GM21360 (cell line): Measurements from ENCODE around the gene PRAC2.
"Not testable (repeated sequence)": the region's sequence is repeated elsewhere in the genome, so short reads cannot be mapped to it uniquely, and the experiment has no call there.

Experiments used
- ATAC-seq: cut with Tn5 transposase; IDR thresholded peaks from one replicate; pipeline ENCODE4 v1.9.1; 2021; ENCODE audit warnings: mild to moderate bottlenecking, moderate library complexity; ENCODE audit not compliant: unreplicated experiment

Gene PRAC2

DNA sequence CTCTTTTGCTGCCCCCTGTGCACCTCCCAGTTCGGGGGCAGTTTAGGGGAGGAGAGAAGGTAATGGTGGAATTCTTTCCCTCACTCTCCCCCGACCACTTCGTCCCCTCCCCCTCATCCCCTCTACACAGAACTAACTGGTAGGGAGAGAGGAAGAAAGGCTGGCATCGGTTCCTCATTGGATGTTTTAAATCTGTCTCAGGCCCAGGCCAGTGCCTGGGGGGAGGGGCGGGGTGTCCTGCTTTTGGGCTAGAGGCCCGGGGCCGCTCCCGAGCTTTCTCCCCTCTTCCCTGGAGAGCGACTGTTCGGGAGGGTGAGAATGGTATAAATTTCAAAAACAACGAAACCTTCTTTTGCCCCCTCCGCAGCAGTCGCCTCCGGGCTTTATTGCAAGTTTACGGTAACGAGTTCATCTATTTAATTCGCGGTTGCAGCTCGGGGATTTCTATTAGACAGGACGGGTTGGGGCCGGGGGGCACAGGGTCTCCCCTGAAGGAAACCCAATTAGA lies at the start of gene PRAC2:
Gene PRAC2 (plus strand): TSS at position 271 of the 508 bp plus-strand sequence. CDS start 1,226 bp downstream, outside the sequence.
- ATAC-seq = no peak

DNA sequence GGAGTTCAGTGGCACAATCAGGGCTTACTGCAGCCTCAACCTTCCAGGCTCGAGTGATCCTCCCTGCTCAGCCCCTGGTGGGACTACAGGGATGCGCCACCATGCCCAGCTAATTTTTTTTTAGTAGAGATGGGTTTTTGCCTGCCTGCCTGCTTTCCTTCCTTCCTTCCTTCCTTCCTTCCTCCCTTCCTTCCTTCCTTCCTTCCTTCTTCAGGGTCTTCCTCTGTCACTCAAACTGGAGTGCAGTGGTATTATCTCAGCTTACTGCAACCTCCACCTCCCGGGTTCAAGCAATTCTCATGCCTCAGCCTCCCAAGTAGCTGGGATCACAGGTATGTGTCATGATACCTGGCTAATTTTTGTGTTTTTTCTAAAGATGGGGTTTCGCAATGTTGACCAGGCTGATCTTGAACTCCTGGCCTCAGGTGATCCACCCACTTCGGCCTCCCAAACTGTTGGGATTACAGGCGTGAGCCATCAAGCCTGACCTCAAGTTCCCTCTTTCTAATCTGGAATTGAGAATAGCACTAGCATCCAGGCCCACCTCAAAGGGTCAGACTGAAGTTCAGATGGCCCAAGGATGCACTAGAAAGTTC lies 45.9 kb upstream of the PRAC2 start:
- no peak for ATAC-seq

DNA sequence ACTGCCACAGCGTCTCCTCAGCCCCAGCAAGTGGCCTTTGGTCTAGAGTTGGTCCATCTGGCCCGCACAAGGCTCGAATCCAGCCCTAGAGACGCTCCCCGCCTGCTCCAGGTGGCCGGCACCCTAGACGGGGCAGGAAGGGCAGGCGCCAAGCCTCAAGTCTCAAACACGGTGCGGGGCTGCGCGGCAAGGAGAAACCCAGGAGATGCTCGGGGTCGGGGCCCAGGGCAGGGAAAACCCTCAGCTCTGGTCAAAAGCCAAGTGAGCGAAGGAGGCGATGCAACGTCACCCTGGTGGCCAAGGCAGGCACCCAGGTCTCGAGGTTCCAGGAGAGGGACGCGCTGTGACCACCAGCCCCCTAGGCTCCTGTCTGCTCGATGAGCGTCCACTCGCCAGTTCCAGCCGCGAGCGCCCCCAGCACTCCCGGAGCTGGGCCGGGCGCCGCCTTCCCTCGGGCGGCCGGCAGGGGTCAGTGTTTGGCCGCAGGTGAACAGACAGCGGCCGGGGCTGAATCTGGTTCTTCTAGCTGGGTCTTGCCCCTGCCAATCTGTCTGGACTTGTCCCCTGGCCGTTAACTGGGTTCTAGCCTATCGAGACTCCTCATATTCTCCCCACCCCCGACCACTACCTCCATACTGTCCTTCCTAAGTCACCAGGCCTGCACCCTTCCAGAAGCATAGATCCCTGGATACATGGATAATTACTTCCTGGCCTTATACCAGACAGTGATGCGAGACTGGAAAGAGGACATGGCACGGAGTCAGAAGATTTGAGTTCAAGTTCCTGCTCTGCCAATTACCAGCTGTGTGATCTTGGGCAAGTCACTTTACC lies 44.6 kb upstream of the PRAC2 start:
- no peak for ATAC-seq

GRCh38 chr17:48679385-48680096 lies 43.4 kb upstream of the PRAC2 start:
- no peak for ATAC-seq

DNA sequence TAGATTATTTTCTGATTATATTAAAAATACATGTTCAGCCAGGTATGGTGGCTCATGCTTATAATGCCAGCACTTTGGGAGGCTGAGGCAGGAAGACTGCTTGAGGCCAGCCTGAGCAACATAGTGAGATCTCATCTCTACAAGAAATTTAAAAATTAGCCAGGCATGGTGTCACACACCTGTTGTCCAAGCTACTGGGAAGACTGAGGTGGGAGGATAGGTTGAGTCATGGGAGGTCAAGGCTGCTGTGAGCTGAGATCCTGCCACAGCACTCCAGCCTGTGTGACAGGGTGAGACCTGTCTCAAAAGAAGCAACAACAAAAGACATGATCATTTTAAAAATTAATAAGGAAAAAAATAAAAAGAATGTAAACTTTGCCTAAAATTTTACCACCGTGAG lies 41.4 kb upstream of the PRAC2 start:
- no peak for ATAC-seq

- no peak for ATAC-seq
These were observed 32.3 kb upstream of the PRAC2 start for GRCh38 chr17:48690655-48691054.

GRCh38 chr17:48692049-48692448 lies 30.9 kb upstream of the PRAC2 start:
- no peak for ATAC-seq

DNA sequence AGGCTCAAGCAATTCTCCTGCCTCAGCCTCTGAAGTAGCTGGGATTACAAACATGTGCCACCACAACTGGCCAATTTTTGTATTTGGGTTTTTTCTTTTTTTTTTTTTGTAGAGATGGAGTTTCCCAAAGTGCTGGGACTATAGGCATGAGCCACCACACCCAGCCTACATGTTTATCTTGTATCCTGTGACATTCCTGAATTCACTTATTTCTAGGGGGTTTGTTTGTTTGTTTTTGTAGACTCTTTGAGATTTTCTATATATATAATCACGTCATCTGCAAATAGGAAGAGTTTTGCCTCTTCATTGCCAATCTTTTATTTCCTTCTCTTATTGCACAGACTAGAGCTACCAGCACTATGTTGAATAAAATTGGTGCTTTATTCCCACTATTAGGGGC lies 29.8 kb upstream of the PRAC2 start:
- ATAC-seq = no peak

DNA sequence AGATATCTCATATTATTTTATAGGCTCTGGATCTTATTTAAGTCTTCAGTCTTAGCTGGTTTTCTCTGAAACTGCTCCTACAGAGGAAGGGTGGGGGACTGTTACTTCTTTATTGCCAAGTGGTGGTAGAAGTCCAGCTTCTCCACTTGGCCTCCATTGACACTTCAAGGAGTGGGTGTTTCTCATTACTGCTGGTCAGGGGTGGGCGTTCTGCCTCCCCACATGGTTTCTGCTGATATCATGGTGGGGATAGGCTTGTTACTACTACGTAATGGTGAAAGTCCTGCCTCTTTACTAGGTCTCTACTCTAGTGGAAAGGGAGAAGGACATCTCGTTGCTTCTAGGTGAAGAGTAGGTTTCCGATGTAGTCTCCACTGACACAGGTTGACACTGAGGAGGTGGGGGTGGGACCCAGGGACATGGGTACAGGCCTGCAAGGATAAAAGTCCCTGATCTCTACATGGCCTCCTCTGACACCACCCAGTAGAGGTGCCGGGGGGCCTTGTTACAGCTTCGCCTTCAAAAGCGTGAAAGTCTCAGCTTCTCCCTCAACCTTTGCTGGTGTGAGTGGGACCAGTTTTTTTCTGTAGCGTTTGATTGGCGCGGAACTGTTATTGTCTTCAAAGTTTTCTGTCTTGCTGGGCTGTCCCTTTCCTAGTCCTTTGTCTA lies 21.0 kb upstream of the PRAC2 start:
- no peak for ATAC-seq

DNA sequence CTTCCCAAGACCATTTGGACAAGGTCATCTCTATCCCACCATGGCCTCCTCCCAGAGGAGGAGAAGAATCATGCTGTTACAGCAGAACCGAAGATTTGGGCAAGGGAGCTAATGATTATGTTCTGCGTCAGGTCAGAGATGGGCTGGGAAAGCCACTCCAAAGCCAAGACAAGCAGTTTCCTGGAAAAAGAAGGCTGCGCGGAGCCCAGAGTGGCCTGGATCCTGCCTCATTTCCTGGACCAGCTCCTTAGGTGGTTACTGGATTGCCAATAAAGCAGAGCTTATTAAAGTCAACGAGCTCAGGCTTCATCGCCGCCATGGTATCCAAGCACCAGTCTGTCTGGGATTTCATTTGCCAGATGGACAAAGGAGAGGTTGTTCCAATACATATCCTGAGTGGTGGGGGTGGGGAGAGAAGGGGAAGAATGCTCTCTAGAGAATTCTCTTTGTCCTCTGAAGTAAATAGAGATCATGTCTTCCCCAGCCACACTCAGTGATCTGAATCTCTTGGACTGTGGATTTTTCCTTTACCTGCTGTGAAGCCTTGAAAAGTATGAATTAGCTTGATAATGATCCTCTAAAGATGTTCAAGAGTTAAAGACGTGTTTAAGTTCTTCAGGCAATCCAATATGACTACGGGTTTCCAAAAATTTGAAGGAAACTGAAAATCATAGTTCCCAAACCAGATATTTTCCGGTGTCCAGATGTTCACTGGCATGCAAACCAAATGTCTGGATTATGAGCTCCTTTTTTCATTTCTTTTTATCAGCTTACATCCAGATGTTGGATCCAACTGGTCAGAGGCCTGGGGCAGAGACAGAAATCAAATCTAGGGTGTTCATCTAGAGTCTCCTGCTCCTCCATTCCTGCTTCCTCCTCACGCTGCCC lies 18.4 kb upstream of the PRAC2 start:
- no peak for ATAC-seq

GRCh38 chr17:48711128-48711527 lies 11.9 kb upstream of the PRAC2 start:
- ATAC-seq = no peak

DNA sequence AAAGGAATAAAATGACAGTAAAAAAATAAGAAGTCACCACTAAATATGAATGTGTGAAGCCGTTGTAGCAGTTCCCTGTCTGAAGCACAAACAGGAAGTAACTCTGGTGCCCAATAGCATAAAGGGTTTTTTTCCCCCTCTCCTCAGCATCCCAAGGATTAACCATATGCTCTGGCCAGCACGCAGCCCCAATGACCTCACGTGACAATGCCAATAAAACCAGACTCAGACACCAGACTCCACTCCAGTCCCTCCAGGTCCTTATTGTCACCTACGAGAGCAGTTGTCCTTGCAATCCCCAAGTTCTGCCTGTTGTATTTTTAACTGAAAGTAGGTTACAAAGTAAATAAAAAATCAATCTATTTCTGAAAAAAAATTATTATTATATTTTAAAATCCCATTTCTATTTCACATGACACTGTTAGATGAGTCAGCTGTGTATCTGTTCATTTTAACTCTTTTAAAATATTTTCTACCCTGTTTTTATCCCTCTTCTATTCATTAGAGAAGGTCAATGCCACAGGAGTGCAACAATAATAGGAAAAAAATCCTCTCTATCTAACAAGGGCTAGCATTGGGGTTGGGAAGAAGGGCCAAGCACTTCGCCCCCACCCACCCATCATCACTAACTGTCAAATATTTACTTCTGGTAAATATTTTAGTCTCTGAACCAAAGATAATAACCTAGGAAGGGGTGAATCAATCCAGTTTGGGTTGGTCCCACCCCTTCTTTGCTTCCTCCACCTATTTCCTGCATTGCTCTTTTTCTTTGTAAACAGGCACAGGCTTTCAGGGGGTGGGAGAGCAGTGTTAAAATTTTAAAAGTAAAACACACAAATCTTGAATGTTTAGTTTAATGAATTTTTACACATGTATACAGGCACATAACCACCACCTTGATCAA lies 7.2 kb upstream of the PRAC2 start:
- no peak for ATAC-seq

DNA sequence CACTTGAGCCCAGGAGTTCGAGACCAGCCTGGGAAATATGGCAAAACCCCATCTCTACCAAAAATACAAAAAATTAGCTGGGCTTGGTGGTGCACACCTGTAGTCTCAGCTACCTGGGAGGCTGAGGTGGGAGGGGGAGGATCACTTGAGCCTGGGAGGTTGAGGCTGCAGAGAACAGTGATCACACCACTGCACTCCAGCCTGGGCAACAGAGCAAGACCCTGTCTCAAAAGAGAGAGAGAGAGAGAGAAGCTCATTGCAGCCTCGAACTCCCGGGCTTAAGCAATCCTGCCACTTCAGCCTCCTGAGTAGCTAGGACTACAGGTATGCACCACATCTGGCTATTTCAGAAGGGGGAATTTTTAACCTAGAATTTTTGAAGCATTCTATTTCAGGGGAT lies 6.4 kb upstream of the PRAC2 start:
- not testable (repeated sequence) for ATAC-seq

- ATAC-seq = no peak
These were observed 5.4 kb upstream of the PRAC2 start for GRCh38 chr17:48717367-48718226.

GRCh38 chr17:48718227-48718760 lies 4.7 kb upstream of the PRAC2 start:
- no peak for ATAC-seq

- ATAC-seq = no peak
These were observed 4.0 kb upstream of the PRAC2 start for GRCh38 chr17:48718761-48719641.
